Astrocyte of the spinal cord (primary cell): ENCODE data around the gene RIMBP2.

ENCODE experiments used
- DNase-seq: peaks from one replicate; pipeline ENCODE4 v3.0.0; 2011; ENCODE audit warnings: low read depth, low spot score
- H3K4me3 ChIP-seq: 2 replicates; pipeline ENCODE4 v1.5.1; 2011; ENCODE audit warnings: low read depth, mild to moderate bottlenecking, low read length, moderate library complexity
- CTCF ChIP-seq: IDR thresholded peaks from 2 replicates; pipeline ENCODE4 v1.5.1; 2012; ENCODE audit warnings: low read depth, mild to moderate bottlenecking, low read length, inconsistent platforms
- in situ Hi-C: cut with HindIII; loops from 2 replicates; pipeline ENCODE4 v1.10.0; 2017; ENCODE audit warnings: low sequenced_read_pairs

Gene RIMBP2

GRCh38 chr12:130382818-130383217 is 333.3 kb downstream of the RIMBP2 start:
- in situ Hi-C loops, result no loop called here
- TF ChIP-seq CTCF, result no peak
- no peak overlapping the region for H3K4me3 ChIP-seq
- no peak for DNase-seq

- DNase-seq, result no peak
- H3K4me3 ChIP-seq, result no peak overlapping the region
- in situ Hi-C loops, result no loop called here
These were observed 340.5 kb downstream of the RIMBP2 start for GRCh38 chr12:130375296-130376287.

GRCh38 chr12:130374083-130374482 is 342.0 kb downstream of the RIMBP2 start:
- in situ Hi-C loops, result no loop called here
- no peak for DNase-seq
- H3K4me3 ChIP-seq, result no peak overlapping the region
- TF ChIP-seq CTCF, result no peak

More at GRCh38 chr12:130375296-130376287, 340.5 kb downstream of the RIMBP2 start:
- TF ChIP-seq CTCF, result no peak

- no peak for DNase-seq
- H3K4me3 ChIP-seq, result no peak overlapping the region
- in situ Hi-C loops, result no loop called here
- no peak for TF ChIP-seq CTCF
These were observed 343.2 kb downstream of the RIMBP2 start for GRCh38 chr12:130372936-130373335.

- DNase-seq, result no peak
- H3K4me3 ChIP-seq, result no peak overlapping the region
- no peak for TF ChIP-seq CTCF
- in situ Hi-C loops, result no loop called here
These were observed 344.8 kb downstream of the RIMBP2 start for GRCh38 chr12:130371296-130371695.

- no peak for DNase-seq
- no peak overlapping the region for H3K4me3 ChIP-seq
- TF ChIP-seq CTCF, result no peak
- in situ Hi-C loops, result no loop called here
These were observed 346.3 kb downstream of the RIMBP2 start for GRCh38 chr12:130369816-130370215.
